Suprapubic skin (tissue), 4 donors: ENCODE results near the gene SACM1L. TPM values are rescaled to one million over a fixed set of nuclear protein-coding genes. Genes with fewer than 3 reads are reported as not detected.
"Not testable (repeated sequence)": the region's sequence is repeated elsewhere in the genome, so short reads cannot be mapped to it uniquely, and the experiment has no call there.

Experiments used
- DNase-seq, 2 donors: peaks; one replicate each; pipeline ENCODE4 v3.0.0-alpha.2; 2019; ENCODE audit warnings: low spot score in 2 of 2
- H3K27ac ChIP-seq: fragments of 200-600 bp; sonication (generic); one replicate; pipeline ENCODE4 v1.5.1; 2019
- H3K27me3 ChIP-seq: fragments of 200-600 bp; sonication (generic); one replicate; pipeline ENCODE4 v1.5.1; 2019
- H3K36me3 ChIP-seq: fragments of 200-600 bp; sonication (generic); one replicate; pipeline ENCODE4 v1.5.1; 2019
- H3K4me1 ChIP-seq: fragments of 200-600 bp; sonication (generic); one replicate; pipeline ENCODE4 v1.5.1; 2019
- H3K4me3 ChIP-seq: fragments of 200-600 bp; sonication (generic); one replicate; pipeline ENCODE4 v1.5.1; 2019; ENCODE audit warnings: mild to moderate bottlenecking
- H3K9me3 ChIP-seq: fragments of 200-600 bp; sonication (generic); one replicate; pipeline ENCODE4 v1.5.1; 2019
- CTCF ChIP-seq, 2 donors: fragments of 200-600 bp in 1 of 2; fragments of 450-650 bp in 1 of 2; sonication (generic) in 1 of 2; IDR thresholded peaks; one replicate each; pipeline ENCODE4 v1.5.1; 2016 to 2019; ENCODE audit warnings: antibody characterized with exemption in 2 of 2, mild to moderate bottlenecking in 1 of 2, moderate library complexity in 1 of 2
- EP300 ChIP-seq: sonication (generic); formaldehyde crosslinking; IDR thresholded peaks from one replicate; pipeline ENCODE4 v1.6.1; 2017; ENCODE audit warnings: antibody characterized with exemption
- POLR2A ChIP-seq, 2 donors: fragments of 450-650 bp; IDR thresholded peaks; one replicate each; pipeline ENCODE4 v1.6.1; 2017; ENCODE audit warnings: antibody characterized with exemption in 2 of 2, mild to moderate bottlenecking in 2 of 2, moderate library complexity in 2 of 2
- POLR2AphosphoS5 ChIP-seq, 3 donors: sonication (generic); formaldehyde crosslinking; IDR thresholded peaks; one replicate each; pipeline ENCODE4 v1.6.1; 2017; ENCODE audit warnings: antibody characterized with exemption in 3 of 3
- WGBS: methylation state at CpG from one replicate; pipeline ENCODE4 v1.1.5; 2018; 5-methylcytosine and 5-hydroxymethylcytosine counted together
- total RNA-seq, 4 donors: library from RNA; depleted of rRNA; stranded (reverse); fragments of >200 nt; gene quantifications; one replicate each; pipeline ENCODE4 v1.1.0, GENCODE V29; 2016

The SACM1L gene
- total RNA-seq, 4 donors from 2014 or later: 22.8 to 48.9 (median 31.2) TPM

DNA sequence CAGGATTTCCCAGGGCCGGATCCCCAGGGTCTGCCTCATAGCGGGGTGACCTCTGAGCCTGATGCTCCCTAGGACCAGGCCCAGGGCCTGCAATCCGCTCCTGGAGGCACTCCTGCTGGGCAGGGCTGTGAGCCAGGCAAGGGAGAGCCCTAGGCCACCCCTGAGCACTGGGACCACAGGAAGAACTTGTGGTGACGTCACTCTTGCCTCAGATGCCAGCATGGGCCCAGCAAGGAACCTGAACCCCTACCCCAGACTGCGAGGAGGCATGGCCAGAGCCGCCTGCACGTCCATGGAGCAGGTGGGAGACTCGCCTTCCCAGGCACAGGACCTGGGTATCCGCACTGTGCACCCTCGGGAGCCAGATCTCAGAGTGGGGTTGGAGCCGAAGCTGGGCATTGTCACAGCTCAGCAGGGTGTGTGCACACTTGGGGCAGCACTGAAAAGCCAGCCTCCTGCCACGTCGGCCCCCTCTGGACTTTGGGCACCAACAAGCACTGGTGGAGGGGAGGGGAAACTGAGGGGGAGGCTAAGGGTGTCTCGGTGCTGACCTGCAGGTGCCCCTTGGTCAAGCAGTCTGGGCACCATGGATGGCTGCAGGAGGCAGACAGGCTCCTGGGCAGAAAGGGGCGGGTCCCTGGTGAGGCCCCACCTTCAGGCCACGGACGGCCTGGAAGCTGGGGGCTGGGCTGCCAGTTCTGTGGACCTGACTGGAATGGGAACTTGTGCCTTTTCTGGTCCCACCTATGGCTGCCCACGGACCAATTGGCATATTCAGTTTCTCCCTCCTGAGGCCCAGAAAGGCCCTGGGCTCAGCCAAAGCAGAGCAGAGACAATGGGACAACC, 57.8 kb downstream of the SACM1L start:
- no peaks in the 10 kb centered on the region for H3K9me3 ChIP-seq
- no peaks in the 10 kb centered on the region for H3K27me3 ChIP-seq
- peaks cover 4% of the 10 kb centered on the region for H3K4me1 ChIP-seq
- TF ChIP-seq EP300 (no peak), CTCF (IDR thresholded peaks at IDR 0.05) (no peak), POLR2AphosphoS5 (IDR thresholded peaks at IDR 0.05) (no peak), POLR2A (IDR thresholded peaks at IDR 0.05) (no peak)
- peaks cover 47% of the 10 kb centered on the region for H3K36me3 ChIP-seq
- H3K27ac ChIP-seq: no peak overlapping the region
- no peak for DNase-seq
- WGBS: 86% methylated on average over 11 of the region's 18 CpGs
- H3K4me3 ChIP-seq: no peak overlapping the region

GRCh38 chr3:45748068-45748467, 58.9 kb downstream of the SACM1L start:
- whole genome bisulfite sequencing: 56% methylated on average over 4 of the region's 8 CpGs
- Histone ChIP-seq H3K9me3 (no peaks in the 10 kb centered on the region), H3K4me3 (no peak overlapping the region), H3K27me3 (no peaks in the 10 kb centered on the region), H3K36me3 (peaks cover 46% of the 10 kb centered on the region), H3K4me1 (peaks cover 4% of the 10 kb centered on the region), H3K27ac (no peak overlapping the region)
- TF ChIP-seq POLR2AphosphoS5 (IDR thresholded peaks at IDR 0.05) (no peak), POLR2A (IDR thresholded peaks at IDR 0.05) (no peak), CTCF (IDR thresholded peaks at IDR 0.05) (no peak), EP300 (no peak)
- DNase-seq: no peak

GRCh38 chr3:45749036-45749600, 59.9 kb downstream of the SACM1L start:
- WGBS: 90% methylated on average over 4 of the region's 4 CpGs
- H3K27ac ChIP-seq, DNase-seq: not testable (repeated sequence)

GRCh38 chr3:45749880-45750279, 60.7 kb downstream of the SACM1L start:
- DNase-seq: no peak
- H3K36me3 ChIP-seq: peaks cover 32% of the 10 kb centered on the region
- H3K4me1 ChIP-seq: peaks cover 4% of the 10 kb centered on the region
- TF ChIP-seq CTCF (IDR thresholded peaks at IDR 0.05) (no peak), POLR2AphosphoS5 (IDR thresholded peaks at IDR 0.05) (no peak), POLR2A (IDR thresholded peaks at IDR 0.05) (no peak)
- WGBS: 74% methylated on average over 4 of the region's 4 CpGs
- H3K27me3 ChIP-seq: no peaks in the 10 kb centered on the region
- no peaks in the 10 kb centered on the region for H3K9me3 ChIP-seq
- H3K4me3 ChIP-seq: no peak overlapping the region
- H3K27ac ChIP-seq: no peak overlapping the region

More at GRCh38 chr3:45749036-45749600, 59.9 kb downstream of the SACM1L start:
- H3K4me1 ChIP-seq, H3K9me3 ChIP-seq, H3K27me3 ChIP-seq, H3K4me3 ChIP-seq: not testable (repeated sequence)
- peaks cover 37% of the 10 kb centered on the region for H3K36me3 ChIP-seq

- Histone ChIP-seq H3K4me3 (no peak overlapping the region), H3K27ac (no peak overlapping the region), H3K36me3 (peaks cover 14% of the 10 kb centered on the region), H3K9me3 (no peaks in the 10 kb centered on the region), H3K27me3 (no peaks in the 10 kb centered on the region), H3K4me1 (peaks cover 4% of the 10 kb centered on the region)
- WGBS: 89% methylated on average over 7 of the region's 7 CpGs
- no peak for TF ChIP-seq EP300
- TF ChIP-seq CTCF (IDR thresholded peaks at IDR 0.05): no peak
- TF ChIP-seq POLR2AphosphoS5 (IDR thresholded peaks at IDR 0.05): no peak
- TF ChIP-seq POLR2A (IDR thresholded peaks at IDR 0.05): no peak
- no peak for DNase-seq
Observed at GRCh38 chr3:45751537-45752242, 62.5 kb downstream of the SACM1L start.
